Coronary artery (tissue), 2 donors: ENCODE results near the gene ST6GALNAC3.

Source experiments
- DNase-seq: peaks from one replicate; pipeline ENCODE4 v3.0.0-alpha.2; 2017; ENCODE audit warnings: low spot score
- H3K27ac ChIP-seq, 2 donors: fragments of 200-600 bp; sonication (generic); one replicate each; pipeline ENCODE4 v1.5.1; 2016 to 2019
- H3K4me3 ChIP-seq: fragments of 200-600 bp; sonication (generic); 2 replicates; pipeline ENCODE4 v1.5.1; 2016; ENCODE audit warnings: mild to moderate bottlenecking, moderate library complexity
- TF ChIP-seq, protein P1 (sequence below): fragments of 200-600 bp; sonication (generic); IDR thresholded peaks from one replicate; pipeline ENCODE4 v1.5.1; 2019; ENCODE audit warnings: antibody characterized with exemption

ST6GALNAC3 gene

DNA sequence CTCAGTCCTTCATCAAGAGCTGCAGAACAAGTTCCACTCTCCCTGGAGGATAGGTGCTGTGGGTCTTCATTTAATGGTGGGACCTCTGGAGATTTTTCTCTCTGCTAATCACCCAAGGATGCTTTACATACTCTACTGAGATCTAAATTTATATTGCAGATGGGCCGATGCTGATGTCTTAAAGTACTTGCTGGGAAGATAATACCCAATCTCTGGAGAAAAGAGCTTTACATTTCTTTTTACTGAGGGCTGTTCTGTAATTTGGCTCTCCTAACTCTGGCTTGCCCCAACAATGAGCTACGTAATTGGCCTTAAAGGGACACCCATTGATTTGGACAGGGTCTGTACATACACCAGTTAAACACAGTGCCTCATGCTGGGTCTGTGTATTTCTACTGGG lies 86.9 kb downstream of the ST6GALNAC3 start:
- Histone ChIP-seq H3K27ac (no peak overlapping the region), H3K4me3 (no peak overlapping the region)
- TF ChIP-seq, protein P1, sequence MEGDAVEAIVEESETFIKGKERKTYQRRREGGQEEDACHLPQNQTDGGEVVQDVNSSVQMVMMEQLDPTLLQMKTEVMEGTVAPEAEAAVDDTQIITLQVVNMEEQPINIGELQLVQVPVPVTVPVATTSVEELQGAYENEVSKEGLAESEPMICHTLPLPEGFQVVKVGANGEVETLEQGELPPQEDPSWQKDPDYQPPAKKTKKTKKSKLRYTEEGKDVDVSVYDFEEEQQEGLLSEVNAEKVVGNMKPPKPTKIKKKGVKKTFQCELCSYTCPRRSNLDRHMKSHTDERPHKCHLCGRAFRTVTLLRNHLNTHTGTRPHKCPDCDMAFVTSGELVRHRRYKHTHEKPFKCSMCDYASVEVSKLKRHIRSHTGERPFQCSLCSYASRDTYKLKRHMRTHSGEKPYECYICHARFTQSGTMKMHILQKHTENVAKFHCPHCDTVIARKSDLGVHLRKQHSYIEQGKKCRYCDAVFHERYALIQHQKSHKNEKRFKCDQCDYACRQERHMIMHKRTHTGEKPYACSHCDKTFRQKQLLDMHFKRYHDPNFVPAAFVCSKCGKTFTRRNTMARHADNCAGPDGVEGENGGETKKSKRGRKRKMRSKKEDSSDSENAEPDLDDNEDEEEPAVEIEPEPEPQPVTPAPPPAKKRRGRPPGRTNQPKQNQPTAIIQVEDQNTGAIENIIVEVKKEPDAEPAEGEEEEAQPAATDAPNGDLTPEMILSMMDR = no peak
- DNase-seq = no peak

- no peak for DNase-seq
- Histone ChIP-seq H3K27ac (no peak overlapping the region), H3K4me3 (no peak overlapping the region)
- TF ChIP-seq, protein P1 = no peak
Measured at GRCh38 chr1:76162254-76162653, 87.7 kb downstream of the ST6GALNAC3 start.

GRCh38 chr1:76164165-76164564 lies 89.6 kb downstream of the ST6GALNAC3 start:
- Histone ChIP-seq H3K27ac (no peak overlapping the region), H3K4me3 (no peak overlapping the region)
- TF ChIP-seq, protein P1 = no peak
- DNase-seq = no peak

DNA sequence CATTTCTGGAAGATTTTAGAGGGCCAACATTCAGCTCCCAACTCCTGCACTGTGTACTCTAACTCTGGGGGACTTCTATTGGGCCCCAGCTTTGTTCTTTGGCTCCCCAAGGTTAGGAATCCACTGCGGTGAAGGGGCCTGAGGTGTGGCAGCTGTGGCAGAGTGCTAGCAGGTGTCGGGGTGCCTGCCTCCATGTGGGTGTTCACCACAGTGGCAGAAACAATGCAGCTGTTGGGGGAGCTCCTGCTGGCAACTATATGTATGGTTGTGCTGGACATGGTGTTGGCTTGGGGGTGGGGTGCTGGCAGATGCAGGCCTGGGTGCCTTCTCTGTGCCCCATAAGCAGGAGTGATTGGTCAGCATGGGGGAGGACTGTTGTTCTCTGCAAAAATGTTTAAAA lies 95.5 kb downstream of the ST6GALNAC3 start:
- no peak for DNase-seq
- TF ChIP-seq, protein P1 = no peak
- Histone ChIP-seq H3K4me3 (no peak overlapping the region), H3K27ac (no peak overlapping the region)

DNA sequence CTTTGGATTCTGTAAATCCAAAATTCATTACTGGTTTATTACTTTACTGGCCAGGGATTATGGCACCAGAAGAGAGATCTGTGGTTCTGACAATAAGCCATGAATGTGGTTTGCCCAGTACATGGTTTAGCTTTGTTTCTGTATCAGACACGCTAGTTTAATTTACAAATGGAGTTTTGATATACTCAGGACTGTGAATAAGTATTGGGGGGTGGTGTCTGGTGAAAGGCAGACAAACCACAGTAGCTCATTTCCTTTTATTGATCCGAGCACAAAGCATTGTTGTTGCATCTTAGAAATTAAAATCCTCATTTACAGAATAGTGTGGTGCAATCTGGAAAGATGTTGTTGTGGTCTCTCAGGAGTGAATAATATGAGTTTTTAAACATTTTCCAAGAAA lies 96.0 kb downstream of the ST6GALNAC3 start:
- H3K4me3 ChIP-seq = no peak overlapping the region
- TF ChIP-seq, protein P1 = no peak
- no peak overlapping the region for H3K27ac ChIP-seq
- no peak for DNase-seq

DNA sequence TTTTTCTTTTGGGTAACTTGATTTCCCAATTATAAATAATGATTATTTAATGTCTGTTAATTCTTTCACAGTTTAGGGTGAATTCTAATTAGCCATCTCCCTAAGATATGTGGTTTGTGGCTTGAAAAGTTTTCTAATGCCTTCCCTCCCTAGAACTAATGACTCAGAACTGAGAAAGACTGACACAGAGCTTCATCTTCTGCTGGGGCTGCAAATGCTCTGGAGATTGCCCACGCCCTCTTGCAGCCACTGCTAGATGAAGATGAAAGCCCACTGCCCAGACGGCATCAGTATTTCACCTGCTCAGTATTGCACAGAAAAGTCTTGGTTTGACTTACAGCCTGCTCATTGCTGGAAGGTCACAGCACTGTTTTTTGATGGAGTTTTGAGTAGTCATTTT lies 101.5 kb downstream of the ST6GALNAC3 start:
- TF ChIP-seq, protein P1 = no peak
- no peak overlapping the region for H3K27ac ChIP-seq
- DNase-seq = no peak

DNA sequence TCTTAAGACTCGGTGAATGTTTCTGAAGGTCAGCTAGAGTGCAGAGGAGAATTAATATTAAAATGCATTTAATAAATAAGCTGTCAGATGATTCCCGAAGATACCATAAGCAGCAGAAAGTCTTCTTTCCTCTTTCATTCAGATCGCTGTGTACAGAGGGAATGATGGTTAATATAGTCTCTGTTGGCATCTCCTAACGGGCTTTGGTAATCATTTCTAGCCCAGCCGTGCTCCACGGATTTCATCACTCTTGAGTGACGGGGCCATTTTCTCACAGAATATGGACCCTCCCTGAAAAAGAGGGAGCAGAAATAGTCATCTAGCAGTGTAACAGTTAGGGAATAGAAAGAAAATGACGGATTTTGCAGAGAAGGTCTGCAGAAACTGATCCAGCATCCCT lies 103.1 kb downstream of the ST6GALNAC3 start:
- Histone ChIP-seq H3K27ac (no peak overlapping the region), H3K4me3 (no peak overlapping the region)
- TF ChIP-seq, protein P1 = no peak
- no peak for DNase-seq

More for the DNA sequence above, 101.5 kb downstream of the ST6GALNAC3 start:
- H3K4me3 ChIP-seq = no peak overlapping the region
